ENCODE results near the gene ACSL4.
"Not testable (repeated sequence)": the region's sequence is repeated elsewhere in the genome, so short reads cannot be mapped to it uniquely, and the experiment has no call there.

Gene ACSL4

DNA sequence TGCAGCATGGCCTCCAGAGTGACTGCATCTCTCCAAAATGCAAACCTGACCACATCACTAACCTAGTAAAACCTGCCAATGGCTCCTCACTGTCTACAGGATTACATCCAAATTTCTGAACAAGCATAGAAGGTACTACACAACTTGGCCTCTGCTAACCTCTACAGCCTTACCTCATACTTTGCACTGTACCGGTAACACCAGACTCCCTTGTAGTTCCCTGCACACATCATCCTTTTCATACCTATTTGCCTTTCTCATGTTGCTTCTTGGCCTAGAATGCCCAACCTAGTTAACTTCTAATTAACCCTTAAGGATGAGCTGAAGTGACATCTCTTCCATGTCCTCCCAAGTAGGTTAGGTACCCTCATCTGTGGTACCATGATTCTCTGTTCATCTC, 74.7 kb downstream of the ACSL4 start:
- no peak for DNase-seq

DNA sequence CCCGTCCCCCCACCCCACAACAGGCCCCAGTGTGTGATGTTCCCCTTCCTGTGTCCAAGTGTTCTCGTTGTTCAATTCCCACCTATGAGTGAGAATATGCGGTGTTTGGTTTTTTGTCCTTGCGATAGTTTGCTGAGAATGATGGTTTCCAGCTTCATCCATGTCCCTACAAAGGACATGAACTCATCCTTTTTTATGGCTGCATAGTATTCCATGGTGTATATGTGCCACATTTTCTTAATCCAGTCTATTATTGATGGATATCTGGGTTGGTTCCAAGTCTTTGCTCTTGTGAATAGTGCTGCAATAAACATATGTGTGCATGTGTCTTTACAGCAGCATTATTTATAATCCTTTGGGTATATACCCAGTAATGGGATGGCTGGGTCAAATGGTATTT, 75.7 kb downstream of the ACSL4 start:
- DNase-seq = not testable (repeated sequence)

DNA sequence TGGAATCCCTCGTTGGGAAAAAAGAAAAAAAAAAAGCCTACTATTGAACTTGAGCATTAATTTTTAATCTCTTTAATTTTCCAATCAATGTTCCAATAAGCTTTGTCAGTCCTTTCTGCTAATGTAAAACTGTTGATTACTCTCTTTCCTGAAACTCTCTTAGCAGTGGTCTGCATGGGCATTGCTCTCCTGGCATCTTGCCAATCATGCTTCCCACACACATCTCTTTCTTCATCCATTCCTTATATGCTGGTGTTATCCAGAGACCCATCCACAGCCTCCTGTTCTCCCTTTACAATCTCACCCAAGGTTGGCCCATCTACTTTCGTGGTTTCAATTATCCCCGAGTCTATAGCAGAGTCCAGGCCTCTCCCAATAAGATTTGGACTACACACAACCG, 76.3 kb downstream of the ACSL4 start:
- no peak for DNase-seq

DNA sequence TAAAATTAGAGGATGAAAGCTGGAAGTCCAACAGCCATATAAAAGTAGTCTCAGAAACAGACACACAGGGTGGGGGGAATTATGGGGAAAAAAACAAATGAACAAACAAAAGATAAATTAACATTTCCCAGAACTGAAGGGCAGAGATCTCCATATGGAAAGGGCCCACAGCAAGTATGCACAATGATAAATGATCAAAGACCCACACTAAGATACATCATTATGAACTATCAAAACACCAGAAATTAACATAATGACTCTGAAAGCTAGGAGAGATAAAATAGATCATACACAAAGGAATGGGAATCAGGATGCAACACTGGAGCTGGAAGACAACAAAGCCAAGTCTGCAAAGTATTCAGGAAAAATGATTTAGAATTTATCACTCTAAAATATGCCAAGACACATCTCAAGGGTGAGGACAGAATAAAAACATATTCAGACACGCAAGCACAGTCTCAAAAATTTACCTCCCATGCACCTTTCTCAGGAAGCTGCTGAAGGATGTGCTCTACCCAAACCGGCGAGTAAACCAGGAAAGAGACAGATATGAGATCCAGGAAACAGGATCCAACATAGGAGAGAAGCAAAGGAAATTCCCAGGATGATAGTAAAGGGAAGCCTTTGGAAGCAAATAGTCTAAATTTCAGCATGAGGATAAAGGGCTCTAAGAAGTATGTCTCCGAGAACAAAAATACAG, 77.4 kb downstream of the ACSL4 start:
- no peak for DNase-seq

DNA sequence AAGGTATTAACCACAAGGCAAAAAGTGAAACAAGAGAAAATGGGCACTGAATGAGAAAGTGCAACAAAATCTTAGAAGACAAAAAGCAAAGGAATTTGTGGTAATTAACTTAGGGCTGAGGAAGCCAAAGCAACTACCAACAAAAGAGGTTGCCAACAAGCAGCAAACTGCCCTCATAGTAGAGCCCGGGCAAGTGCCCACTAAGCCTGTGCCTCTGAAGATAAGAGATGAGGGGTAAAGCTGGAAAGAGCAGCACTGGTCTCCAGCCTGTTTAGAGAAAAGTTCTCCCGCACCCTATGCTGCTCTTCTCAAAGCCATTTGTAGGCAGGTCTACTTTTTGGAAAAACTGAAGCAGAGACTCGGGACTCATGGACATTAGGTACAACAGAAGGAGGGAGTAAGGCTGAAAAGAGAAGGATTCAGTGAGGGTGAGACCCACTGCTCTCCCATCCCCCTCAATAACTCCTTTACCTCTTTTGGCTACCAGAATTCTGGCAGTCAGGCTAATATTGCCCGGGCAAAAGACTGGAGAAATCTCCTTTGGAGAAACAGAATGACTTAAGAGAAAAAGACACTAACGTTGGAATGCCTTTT, 78.4 kb downstream of the ACSL4 start:
- no peak for DNase-seq

DNA sequence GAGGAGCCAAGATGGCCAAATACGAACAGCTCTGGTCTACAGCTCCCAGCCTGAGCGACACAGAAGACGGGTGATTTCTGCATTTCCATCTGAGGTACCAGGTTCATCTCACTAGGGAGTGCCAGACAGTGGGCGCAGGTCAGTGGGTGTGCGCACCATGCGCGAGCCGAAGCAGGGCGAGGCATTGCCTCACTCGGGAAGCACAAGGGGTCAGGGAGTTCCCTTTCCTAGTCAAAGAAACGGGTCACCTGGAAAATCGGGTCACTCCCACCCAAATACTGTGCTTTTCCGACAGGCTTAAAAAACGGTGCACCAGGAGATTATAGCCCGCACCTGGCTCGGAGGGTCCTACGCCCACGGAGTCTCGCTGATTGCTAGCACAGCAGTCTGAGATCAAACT, 88.4 kb downstream of the ACSL4 start:
- DNase-seq = not testable (repeated sequence)

DNA sequence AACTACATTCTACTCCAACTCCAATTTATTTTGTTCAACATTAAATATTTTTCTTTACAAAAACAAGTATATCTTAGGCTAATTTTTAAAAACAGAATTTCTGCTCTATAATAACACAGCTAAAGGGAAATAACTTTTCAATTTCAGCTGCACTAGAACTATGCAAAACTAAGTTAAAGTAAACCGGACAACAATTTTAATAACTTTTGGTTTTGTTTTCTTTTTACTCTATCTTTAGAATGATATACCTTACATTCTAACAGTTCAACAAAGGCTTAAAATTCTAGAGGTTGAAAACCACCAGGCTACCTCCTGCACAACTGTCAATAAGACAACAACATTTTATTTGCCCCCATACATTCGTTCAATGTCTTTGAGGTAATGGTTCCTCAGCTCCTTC, 89.4 kb downstream of the ACSL4 start:
- no peak for DNase-seq

DNA sequence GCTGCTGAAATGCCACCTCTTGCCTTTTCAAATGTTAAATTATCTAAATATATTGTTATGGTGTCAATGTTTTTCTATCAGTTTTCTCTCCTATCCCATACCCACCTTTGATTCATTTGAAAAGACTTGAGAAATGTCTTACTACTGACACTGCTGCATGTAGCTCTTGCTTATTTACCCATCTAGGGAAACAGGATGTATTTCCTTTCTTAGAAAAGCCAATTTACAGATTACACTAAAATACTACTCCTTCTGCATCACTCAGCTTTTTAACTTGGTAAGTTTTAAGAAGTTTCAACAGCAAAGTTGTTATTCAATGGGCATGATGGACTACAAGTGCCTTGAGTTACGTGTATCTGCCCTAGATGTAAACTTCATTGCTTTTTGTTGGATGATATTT, 94.9 kb downstream of the ACSL4 start:
- no peak for DNase-seq

DNA sequence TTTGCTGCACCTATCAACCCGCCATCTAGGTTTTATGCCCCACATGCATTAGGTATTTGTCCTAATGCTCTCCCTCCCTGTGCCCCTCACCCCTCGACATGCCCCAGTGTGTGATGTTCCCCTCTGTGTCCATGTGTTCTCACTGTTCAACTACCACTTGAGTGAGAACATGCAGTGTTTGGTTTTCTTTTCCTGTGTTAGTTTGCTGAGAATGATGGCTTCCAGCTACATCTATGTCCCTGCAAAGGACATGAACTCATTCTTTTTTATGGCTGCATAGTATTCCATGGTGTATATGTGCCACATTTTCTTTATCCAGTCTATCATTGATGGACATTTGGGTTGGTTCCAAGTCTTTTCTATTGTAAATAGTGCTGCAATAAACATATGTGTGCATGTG, 95.6 kb downstream of the ACSL4 start:
- DNase-seq = not testable (repeated sequence)

DNA sequence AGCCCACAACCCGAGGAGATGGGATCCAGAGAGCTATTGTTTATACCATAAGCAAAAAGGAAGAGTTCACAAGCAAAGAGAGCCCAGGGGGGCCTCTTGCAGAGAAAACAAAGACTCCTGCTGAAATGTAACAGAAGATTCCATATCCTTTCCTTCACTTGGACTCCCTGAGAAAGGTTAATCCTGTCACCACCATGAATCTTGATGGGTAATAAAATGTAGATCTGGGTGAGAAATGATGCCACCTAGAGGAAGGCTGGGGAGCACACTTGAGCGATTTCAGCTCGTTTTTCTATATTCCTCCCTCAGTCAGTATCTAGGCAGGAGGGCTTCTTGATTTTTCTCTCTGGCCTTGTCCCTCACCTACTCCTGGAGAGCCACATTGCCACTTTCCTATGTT, 97.9 kb downstream of the ACSL4 start:
- no peak for DNase-seq

DNA sequence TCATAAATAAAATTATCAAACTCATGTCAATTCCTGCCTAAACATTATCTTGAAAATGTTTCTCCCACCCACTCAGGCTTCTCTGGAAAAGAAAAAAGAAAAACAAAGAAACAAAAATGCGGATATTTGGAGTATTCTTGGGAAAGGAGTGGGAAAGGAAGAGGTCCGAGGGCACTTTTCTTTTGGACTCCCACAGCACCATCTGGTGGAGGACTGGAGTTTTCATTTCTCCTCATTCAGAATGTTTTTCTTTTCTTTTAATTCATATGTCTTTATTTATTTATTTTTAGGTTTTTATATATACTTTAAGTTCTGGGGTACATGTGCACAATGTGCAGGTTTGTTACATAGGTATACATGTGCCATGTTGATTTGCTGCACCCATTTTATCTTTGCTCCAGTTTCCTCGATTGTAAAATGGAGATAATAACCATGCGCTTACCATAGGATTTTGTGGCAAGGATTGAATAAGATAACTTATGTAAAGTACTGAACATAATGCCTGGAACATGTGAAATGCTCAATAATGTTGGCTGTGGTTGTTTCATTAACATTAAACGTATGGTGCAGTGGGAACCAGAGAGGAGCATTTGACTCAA, 100.1 kb downstream of the ACSL4 start:
- DNase-seq = no peak

DNA sequence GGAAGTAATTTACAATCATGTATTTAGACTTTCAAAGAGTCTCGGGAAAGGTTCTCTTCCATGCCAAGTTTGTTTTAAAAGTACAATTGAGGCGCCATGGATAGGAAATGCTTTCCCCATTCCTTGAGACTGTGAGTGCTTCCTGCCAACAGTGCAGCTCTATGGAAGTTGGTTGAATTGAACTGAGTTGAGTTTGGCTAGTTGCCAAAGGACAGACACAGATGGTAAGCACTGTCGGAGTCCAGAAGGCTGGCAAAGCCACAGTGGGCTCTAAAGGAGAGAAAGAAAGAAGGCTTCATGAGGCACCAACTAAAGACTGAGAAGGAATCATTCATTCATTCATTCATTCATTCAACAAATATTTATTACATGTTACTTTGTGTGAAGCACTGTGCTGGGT, 103.7 kb downstream of the ACSL4 start:
- DNase-seq = no peak

DNA sequence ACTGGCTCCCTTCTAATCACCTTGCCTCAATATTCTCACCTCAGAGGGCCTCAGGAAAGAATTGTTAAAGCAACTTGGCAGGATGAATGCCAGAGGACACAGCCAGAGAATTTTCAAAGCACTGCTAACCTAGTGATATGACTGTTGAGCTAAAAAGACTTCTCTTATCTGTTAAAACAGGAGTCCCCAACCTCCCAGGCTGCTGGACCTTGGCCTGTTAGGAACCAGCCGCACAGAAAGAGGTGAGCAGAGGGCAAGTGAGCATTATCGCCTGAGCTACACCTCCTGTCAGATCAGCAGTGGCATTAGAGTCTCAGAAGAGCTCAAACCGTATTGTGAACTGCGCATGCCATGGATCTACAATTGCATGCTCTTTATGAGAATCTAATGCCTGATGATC, 106.4 kb downstream of the ACSL4 start:
- no peak for DNase-seq

DNA sequence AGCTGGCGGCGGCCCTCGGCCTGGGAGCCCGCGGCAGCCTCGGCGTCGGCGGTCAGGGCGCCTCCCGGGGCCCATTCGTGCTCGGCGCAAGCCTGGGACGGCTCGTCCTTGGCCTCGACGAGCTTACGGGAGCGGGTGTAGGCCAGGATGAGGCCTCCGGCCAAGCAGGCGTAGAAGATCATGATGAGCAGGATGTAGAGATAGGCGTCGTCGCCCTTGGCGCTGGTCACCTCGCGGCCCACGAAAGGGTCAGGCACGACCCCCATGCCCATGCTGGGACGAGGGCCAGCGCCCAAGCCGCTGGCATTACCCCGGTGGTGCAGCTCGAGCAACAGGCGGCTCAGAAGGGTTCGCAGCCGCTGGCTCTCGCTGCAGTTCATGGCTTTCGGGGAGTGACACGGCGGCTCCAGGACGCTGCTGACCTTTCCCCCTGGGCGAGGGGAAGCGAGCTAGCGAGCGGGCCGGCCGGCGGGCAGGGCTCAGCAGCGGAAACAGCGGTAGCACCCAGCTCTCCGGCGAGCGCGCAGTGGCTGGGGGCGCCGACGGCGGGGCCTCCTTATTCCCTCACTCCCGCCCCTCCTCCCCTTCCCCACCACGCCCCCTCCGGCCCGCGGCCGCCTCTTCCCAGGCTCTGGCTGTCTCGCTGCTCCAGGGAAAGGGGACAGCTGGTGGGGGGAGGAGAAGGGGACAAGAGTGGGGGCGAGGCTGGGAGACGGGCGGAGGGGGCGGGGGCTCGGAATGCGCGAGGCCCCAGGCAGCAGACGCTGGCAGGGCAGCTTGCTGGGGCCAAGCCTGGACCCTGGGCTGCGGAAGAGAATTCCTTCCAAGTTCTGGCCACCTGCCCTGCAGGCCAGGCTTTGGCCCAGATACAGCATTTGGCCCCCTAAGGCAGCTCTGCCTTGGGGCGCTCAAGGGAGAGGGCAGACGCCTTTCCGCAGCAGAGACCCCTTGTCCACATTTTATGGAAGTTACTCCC, 108.1 kb downstream of the ACSL4 start, which contains the start of gene KCNE5:
KCNE5 (minus strand) TSS at position 532 of the 976 bp plus-strand sequence; CDS start at position 380, 152 bp downstream.
- DNase-seq = no peak

DNA sequence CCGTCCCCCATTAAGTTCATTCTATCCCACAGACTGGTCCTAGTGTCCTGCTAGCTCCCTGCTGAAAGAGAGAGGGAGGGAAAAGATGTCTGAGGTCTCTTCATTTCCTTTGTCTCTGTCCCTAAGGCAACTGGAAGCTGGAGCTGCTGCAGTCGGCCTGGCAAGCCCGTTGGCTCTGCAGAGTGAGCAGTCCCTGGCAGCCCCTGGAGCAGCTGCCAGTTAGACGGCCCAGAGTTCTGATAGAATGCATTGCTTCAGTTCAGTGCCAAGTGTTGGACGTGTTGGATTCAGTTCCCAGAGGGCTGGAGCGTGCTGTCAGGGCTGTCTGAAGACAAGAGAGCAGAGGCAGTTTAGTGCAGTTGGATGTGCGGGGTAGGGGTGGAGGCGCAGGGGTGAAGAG, 109.1 kb downstream of the ACSL4 start:
- DNase-seq = no peak

DNA sequence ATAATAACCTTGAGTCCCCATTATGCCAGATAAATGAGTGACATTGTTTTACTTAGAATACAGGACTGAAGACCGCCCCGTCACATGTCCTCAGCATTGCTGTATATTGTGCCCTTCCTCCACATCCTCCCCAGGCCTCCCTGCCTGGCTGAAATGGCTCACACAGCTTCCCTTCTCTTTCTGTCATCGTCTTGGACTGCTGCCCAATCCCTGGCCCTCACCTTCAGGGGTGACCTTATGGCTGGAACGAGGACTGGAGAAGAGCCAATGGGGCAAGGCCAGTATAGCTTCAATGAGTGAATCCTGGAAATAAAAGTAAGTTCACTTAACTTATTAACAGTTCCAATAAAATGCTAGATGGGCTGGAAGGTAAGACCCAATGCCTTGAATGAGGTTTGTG, 110.8 kb downstream of the ACSL4 start:
- no peak for DNase-seq

DNA sequence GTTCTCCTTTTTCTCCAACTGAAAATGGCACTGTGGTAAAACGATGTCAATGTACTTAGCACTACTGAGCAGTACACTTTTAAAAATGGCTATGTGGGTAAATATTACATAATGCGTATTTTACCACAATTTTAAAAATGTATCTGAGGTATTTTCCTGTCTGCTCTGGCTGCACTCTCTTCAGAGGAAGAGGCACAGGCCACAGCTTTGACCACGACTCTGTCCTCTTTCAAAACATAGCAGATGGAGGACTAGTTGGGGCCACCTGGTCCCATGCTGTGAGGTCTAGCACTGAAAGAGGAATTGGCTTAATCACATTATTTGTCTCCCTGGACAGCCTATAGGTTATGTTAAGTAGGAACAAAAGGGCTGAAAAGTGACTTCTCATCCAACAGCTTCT, 113.3 kb downstream of the ACSL4 start:
- no peak for DNase-seq

DNA sequence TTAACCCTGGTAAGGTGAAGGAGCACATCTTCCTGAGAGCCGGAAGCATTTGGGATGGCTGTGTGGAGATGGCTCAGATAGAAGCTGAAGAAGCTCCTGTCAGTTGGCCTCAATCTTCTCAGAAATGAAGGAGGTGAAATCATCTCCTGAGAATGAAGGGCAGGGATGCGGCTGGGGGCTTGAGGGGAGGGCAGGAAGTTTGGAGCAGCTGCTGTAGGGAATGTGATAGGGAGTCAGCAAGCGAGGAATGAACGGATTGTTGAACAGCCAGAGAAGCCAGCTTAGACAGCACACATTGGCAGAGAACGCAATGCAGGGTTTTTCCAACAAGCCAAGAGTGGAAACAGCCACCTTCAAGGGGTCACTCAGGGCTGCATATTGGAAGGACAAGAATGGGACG, 118.1 kb downstream of the ACSL4 start:
- DNase-seq = no peak

DNA sequence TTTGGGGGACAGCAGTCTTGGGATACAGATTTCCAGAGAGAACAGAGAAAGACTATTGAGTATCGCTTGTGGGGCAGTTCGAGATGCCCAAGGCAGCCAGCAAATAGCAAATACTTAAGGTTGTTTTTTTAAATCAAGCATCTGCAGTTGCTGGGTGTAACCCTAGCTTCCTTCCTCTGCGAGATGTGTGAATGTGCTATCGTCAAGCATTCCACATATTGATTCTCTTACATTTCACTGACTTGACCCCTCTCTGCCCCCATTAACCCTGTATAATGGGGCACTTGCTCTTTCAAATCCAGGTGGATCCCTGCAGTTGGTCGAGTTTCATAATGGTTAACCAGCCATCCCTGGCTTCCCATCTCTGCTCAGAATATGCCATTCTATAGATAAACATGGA, 131.6 kb downstream of the ACSL4 start:
- DNase-seq = no peak

DNA sequence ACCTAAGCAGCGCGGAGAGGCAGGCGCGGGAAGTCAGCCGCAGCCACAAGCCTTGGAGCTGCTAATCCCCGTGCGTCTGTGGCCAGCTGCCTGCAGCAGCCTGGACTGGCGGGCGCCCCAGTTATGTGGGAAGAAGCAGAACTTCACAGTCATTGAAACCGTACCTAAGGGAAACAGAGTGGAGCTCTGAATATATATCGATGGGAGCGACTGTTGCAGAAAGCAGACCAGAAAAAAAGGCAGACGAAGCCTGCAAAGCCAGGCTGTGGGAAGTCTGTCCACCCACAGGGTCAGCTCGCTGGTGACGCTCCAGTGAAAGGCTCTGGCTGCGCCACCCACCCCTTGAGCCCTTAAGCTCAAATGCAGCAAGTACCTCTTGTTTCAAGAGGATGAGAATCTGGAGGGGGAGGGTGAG, 132.8 kb downstream of the ACSL4 start:
- no peak for DNase-seq

DNA sequence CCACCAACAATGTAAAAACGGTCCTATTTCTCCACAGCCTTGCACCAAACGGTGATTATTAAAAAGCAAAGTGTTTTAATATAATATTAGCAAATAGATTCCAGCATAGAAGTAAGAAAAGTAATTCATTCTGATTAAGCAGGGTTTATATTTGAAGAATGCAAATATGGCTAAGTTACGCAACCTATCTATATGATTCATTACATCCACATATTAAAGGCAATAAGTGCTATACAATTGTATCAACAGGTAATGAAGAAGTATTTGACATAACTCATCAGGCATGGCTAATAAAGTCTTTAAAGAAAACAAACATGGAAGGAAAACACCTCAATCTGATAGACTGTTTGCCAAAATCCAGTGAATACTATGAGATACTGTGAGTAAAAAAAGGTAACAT, 137.0 kb downstream of the ACSL4 start:
- no peak for DNase-seq
